GM10266 (cell line): ENCODE data around the gene TFDP1.

ENCODE experiments used
- DNase-seq: peaks from one replicate; pipeline ENCODE4 v3.0.0; 2012; ENCODE audit errors: extremely low spot score
- CTCF ChIP-seq: IDR thresholded peaks from 2 replicates; pipeline ENCODE4 v1.5.1; 2012; ENCODE audit warnings: mild to moderate bottlenecking, low read depth; ENCODE audit not compliant: control insufficient read depth, insufficient read depth; ENCODE audit errors: missing control alignments

TFDP1 gene

DNA sequence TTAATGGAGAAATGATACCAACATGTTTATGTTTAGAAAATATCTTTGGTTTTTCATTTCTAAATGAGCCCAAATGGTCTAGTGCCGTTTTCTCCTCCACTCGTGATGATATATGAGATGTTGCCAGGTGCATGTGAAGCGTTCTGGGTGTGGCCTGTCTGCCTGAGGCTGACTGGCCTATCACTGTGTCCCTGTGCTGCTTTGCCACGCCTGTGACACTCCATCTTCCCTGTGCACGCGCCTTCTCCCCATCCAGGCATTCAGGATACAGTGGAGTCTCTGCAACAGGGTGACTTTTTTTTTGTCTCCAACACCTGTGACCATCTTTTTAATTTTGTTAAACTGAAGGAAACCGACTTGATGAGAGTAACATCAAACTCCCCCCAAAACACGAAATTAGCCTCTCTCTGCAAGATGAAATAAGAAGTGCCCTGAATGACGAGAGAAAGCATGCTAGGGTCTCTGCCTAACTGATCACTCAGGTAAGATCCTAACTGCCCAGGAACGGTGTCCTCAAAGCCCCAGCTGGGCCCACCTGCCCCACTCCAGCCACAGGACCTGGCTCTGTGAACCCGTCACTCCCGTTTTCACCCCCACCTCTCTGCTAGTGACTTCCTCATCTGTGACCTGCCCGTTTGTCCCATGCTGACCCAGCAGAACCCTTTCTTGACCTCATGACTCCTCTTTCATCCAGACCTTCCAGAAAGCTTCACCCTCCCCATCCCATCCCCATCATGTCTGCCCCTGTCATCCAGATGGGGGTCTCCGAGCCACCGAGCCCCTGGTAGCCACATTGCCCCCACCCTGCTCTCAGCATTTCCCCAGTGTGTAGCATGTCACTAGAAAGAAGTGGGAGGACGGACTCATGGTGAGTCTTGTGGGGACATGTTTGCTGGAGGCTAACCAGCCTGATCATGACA is 33.2 kb upstream of the TFDP1 start:
- no peak for DNase-seq

DNA sequence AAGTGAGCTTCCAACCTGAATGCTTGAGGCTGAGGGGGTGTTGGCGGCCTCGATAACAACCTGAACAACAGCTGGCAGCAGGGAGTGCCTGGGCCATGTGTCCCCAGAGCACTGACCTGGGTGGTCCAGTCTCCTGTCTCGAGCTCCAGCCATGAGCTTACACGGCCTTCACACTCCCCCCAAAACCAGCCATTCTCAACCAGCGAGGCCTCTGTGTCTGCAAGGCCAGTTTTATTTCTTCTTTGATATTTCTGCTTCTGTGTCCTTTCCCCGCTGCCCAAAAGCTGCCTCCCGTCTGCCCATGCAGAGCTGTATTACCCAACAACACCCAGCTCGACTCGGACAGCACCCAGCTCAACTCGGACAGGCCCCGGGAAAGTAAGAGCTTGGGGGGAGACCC is 32.5 kb upstream of the TFDP1 start:
- no peak for DNase-seq
- no peak for TF ChIP-seq CTCF

More for the DNA sequence above, 33.2 kb upstream of the TFDP1 start:
- TF ChIP-seq CTCF = no peak

GRCh38 chr13:113552786-113553434 is 31.6 kb upstream of the TFDP1 start:
- no peak for DNase-seq

DNA sequence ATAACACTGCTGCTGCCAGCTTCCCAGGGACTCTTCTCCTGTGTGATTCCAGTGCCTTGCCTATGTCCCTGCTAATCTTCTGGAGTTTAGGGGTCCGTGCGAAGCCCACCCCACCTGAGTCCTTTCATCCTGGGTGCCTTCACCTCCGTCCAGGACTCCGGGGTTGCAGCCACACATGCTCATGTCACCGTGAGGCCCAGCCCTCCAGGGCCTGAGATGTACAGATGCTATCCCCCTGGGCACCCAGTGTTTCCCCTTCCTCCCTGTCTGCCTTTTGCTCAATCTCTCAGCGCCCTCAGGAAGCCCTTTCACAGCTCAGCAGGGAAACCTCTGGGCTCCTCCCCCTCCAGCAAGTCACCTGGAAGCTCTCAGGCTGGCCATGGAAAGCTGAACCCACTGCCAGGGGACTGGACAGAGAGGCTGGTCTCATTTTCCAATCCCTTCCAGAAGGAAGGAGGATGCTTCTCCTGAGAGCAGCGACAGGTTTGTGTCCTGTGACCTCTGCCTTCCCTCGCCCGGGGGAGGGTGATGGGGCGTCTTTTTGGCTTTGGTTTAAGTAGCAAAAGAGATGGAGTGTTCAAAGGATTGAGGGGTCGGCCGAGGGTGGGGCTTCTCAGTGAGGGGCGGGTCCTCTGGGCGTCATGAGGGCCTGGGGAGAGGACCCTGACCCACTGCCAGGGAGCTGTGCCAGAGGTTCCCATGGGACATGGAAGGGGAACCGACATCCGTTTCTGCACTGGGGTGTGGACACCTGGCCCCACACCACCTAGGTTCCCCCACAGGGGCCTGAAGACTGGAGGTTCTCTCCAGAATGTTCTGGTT is 30.8 kb upstream of the TFDP1 start:
- no peak for DNase-seq
- TF ChIP-seq CTCF = no peak

More at GRCh38 chr13:113552786-113553434, 31.6 kb upstream of the TFDP1 start:
- no peak for TF ChIP-seq CTCF

- no peak for TF ChIP-seq CTCF
- DNase-seq = no peak
Measured at GRCh38 chr13:113554333-113554700, 30.2 kb upstream of the TFDP1 start.

- DNase-seq = no peak
- TF ChIP-seq CTCF = no peak
Measured at GRCh38 chr13:113555141-113555540, 29.4 kb upstream of the TFDP1 start.

DNA sequence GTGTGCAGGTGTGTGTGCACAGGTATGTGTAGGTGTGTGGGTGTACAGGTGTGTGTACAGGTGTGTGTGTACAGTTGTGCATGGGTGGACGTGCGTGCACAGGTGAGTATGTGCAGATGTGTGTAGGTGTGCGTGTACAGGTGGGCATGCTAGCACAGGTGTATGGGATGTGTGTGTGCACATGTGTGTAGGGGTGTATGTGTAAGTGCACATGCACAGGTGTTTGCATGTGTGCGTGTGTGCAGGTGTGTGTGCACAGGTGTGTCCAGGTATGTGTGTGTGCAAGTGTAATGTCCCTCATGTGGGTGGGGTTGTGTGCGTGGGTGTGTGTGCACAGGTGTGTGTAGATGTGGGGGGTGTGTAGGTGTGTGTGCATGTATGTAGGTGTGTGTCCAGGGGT is 27.5 kb upstream of the TFDP1 start:
- TF ChIP-seq CTCF = no peak
- no peak for DNase-seq
